Kidney epithelial cell (primary cell): ENCODE results near the gene COL18A1. TPM values are rescaled to one million over a fixed set of nuclear protein-coding genes. Genes with fewer than 3 reads are reported as not detected.
"Not testable (repeated sequence)": the region's sequence is repeated elsewhere in the genome, so short reads cannot be mapped to it uniquely, and the experiment has no call there.

Experiments
- DNase-seq: peaks from one replicate; pipeline ENCODE4 v3.0.0-alpha.2; 2010; ENCODE audit warnings: low read depth
- H3K27me3 ChIP-seq: 2 replicates; pipeline ENCODE4 v1.6.0; 2011; ENCODE audit warnings: low read length; ENCODE audit not compliant: control insufficient read depth, insufficient read depth
- H3K36me3 ChIP-seq: 2 replicates; pipeline ENCODE4 v1.5.1; 2011; ENCODE audit warnings: low read length; ENCODE audit not compliant: control insufficient read depth, insufficient read depth
- H3K4me3 ChIP-seq: 2 replicates; pipeline ENCODE4 v1.5.1; 2011; ENCODE audit warnings: low read depth, mild to moderate bottlenecking, control low read depth, low read length
- total RNA-seq: library from RNA; depleted of rRNA; stranded (reverse); fragments of >200 nt; gene quantifications from 2 replicates; pipeline ENCODE4 v1.2.3, GENCODE V29; 2015
- TF ChIP-seq, protein P1 (sequence below): IDR thresholded peaks from 2 replicates; pipeline ENCODE4 v1.5.1; 2011; ENCODE audit warnings: mild to moderate bottlenecking, moderate library complexity, low read length, control low read depth, inconsistent platforms; ENCODE audit not compliant: insufficient read depth, poor library complexity, severe bottlenecking

Gene COL18A1
- total RNA-seq, 1 donor from 2014 or later: 808 TPM

DNA sequence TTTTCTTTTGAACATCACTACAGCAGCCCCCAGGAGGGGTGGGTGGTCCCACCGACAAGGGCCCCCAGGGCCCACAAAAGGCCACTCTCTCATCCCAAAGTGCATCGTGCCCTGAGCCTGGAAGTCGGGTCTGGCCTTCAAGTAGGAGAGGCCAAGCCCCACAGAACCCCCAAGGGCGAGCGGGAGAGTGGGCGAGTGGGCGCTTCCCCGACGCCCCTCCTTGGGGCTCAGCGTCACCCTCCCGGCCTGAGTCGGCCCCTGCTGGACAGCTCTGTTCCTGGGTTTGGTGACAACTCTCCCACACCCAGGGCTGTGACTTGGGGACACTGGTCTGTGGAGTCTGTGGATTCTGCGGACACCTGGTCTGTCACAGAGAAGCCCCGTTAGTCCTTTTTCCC is 42.2 kb upstream of the COL18A1 start:
- TF ChIP-seq, protein P1, sequence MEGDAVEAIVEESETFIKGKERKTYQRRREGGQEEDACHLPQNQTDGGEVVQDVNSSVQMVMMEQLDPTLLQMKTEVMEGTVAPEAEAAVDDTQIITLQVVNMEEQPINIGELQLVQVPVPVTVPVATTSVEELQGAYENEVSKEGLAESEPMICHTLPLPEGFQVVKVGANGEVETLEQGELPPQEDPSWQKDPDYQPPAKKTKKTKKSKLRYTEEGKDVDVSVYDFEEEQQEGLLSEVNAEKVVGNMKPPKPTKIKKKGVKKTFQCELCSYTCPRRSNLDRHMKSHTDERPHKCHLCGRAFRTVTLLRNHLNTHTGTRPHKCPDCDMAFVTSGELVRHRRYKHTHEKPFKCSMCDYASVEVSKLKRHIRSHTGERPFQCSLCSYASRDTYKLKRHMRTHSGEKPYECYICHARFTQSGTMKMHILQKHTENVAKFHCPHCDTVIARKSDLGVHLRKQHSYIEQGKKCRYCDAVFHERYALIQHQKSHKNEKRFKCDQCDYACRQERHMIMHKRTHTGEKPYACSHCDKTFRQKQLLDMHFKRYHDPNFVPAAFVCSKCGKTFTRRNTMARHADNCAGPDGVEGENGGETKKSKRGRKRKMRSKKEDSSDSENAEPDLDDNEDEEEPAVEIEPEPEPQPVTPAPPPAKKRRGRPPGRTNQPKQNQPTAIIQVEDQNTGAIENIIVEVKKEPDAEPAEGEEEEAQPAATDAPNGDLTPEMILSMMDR: no peak

DNA sequence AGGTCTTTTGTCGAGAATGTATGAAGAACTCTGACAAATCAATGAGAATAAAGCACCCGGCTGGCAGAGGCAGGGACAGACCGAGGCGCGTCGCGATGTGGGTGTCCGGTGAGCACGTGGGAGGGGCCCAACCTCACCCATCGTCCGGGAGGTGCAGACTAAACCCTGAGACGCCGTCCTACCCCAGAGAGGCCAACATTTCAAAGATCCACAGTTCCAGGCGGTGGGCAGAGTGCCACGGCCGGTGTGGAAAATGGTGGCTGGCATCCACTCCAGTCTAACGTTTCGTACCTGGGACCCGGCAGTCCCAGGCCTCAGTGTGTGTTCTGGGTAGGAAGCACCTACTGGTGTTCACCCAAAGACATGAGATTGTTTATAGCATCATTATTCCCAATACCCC is 41.7 kb upstream of the COL18A1 start:
- H3K36me3 ChIP-seq, DNase-seq, H3K4me3 ChIP-seq, H3K27me3 ChIP-seq: not testable (repeated sequence)

More for the DNA sequence above, 42.2 kb upstream of the COL18A1 start:
- no peak for DNase-seq
- Histone ChIP-seq H3K36me3 (no peaks in the 10 kb centered on the region), H3K4me3 (no peak overlapping the region), H3K27me3 (no peaks in the 10 kb centered on the region)

DNA sequence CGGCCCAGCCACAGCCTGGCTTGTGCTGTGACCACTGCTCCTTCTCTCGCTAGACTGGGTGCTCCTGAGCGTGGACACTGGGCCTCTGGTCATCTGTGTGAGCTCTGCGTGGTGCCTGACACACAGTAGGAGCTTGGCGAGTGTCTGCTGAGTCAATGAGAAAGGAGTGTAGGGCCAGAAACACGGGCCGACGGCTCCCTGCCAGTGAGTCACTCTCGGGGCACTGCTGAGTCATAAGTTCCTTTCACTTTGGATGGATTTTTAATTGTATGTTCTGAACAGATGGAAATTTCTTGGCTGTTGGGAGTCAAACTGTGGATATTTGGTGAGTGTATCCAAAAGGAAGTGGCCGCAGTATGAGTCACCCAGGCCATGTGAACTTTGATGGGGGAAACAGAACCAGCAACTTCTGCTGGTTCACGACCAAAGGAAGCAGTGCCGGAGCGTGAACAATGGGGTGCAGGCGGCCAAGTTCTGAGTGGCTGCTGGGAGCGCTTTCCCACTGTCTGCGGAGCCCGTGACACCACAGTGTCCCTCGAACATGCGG is 41.0 kb upstream of the COL18A1 start:
- Histone ChIP-seq H3K4me3 (no peak overlapping the region), H3K36me3 (no peaks in the 10 kb centered on the region), H3K27me3 (no peaks in the 10 kb centered on the region)
- DNase-seq: peak; percentile 96
- TF ChIP-seq, protein P1: no peak

DNA sequence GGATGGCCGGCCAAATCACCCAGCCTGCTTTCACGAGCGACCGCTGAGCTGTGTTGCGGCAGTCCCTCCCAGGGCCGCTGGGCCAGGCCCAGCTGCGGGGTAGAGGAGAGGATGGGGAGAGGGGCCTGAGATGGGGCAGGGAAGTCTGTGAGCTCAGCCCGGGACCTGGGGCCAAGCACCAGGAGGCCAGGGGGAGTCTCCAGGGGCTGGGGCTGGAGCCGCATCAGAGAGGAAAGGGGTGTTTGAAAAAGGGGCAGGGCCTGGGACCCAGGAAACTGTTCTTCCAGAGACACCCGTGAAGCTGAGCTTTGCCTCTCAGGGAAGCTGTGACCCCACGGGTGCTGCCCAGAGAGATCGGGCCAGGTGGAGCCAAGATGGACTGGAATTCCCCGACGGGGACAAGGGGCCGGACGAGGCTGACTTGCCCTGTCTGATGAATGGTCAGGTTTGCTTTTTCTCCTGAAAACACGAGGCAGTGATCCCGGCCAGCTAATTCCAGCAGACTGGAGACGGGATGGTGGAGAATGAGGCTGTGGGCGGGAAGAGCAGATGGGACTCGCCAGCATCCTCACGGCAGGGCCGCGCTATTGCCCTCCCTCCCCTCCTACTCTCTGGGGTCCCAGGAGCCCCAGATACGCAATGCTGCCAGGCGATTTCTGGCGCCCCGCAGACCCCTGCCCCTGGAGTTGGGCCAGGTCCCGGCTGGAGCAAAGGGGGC is 40.3 kb upstream of the COL18A1 start:
- Histone ChIP-seq H3K4me3 (no peak overlapping the region), H3K36me3 (no peaks in the 10 kb centered on the region), H3K27me3 (no peaks in the 10 kb centered on the region)
- TF ChIP-seq, protein P1: no peak
- no peak for DNase-seq

DNA sequence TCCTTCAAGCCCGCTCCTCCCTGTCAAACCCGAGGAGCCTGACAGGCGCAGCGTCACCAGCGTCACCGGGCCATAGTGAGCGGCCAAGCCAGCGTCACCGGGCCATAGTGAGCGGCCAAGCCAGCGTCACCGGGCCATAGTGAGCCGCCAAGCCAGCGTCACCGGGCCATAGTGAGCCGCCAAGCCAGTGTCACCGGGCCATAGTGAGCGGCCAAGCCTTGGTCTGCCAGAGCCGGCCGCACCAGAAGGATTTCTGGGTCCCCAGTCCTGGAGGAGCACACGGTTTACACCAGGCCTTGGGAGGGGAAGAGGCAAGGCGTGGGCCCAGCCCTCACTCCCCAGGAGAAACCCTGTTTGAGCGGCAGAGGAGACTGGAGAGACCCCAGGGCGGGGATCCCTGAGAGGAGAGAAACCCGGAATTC is 39.8 kb upstream of the COL18A1 start:
- DNase-seq: no peak
- H3K36me3 ChIP-seq: no peaks in the 10 kb centered on the region
- no peak overlapping the region for H3K4me3 ChIP-seq
- TF ChIP-seq, protein P1: no peak
- H3K27me3 ChIP-seq: no peaks in the 10 kb centered on the region

DNA sequence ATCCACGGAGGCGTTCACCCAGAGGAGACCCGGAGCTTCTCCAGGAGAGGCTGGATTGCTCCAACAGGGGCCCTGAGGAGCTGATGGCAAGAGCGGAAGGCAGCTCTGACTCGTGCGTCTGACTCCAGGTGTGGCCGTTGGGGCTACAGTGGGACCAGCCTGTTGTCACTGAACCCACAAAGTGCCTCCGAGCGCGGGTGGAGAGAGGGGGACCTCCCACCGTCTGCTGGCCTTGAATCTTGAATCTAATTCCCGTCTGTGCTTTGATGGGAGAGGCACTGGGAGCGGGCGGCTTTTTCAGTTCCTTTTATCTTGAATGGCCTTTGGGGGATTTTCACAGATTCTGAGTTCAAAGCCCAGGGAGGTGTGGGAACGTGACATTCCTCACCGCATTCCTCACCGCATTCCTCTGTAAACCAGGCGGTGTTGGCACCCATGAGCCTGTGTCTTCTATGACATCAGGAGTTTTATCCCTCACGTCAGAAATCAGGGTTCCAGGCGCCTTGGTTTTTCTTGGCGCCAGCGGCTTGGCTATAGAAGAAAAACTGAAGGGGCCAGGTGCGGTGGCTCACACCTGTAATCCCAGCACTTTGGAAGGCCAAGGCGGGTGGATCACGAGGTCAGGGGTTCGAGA is 39.2 kb upstream of the COL18A1 start:
- TF ChIP-seq, protein P1: no peak
- no peak overlapping the region for H3K4me3 ChIP-seq
- no peaks in the 10 kb centered on the region for H3K27me3 ChIP-seq
- DNase-seq: no peak
- H3K36me3 ChIP-seq: no peaks in the 10 kb centered on the region
